Stimulated activated naive CD8-positive, alpha-beta T cell treated with anti-CD3 and anti-CD28 coated beads, Interleukin-15, Interleukin-2, amounts not matched to agents 100 U/mL and 50 U/mL, for 24 hours (primary cell): ENCODE results near the gene CCNB1IP1.
"Not testable (repeated sequence)": the region's sequence is repeated elsewhere in the genome, so short reads cannot be mapped to it uniquely, and the experiment has no call there.

ENCODE experiments used
- ATAC-seq: fragments of 150-1000 bp; cut with Tn5 transposase; one replicate; pipeline ENCODE4 v1.10.0; 2021
- DNase-seq: peaks from one replicate; pipeline ENCODE4 v3.0.0; 2021

Gene CCNB1IP1

DNA sequence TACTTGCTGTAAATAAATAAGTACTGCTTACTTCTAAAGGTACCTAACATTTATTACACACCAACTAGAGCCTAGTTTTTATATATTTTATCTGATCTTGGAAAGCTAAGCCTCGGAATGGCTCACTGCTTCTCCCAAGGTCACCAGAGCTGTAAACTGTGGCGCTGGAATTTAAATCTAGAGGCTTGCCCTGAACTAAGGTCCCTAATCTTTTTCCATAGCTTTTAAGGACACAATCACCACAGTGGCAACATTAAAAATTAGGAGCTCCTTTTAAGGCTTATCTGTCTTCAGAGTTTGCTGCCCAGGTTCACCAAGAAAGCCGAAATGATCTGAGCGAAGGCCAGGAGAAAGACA lies 670 bp downstream of the CCNB1IP1 start:
- ATAC-seq (no peak), DNase-seq (no peak)

DNA sequence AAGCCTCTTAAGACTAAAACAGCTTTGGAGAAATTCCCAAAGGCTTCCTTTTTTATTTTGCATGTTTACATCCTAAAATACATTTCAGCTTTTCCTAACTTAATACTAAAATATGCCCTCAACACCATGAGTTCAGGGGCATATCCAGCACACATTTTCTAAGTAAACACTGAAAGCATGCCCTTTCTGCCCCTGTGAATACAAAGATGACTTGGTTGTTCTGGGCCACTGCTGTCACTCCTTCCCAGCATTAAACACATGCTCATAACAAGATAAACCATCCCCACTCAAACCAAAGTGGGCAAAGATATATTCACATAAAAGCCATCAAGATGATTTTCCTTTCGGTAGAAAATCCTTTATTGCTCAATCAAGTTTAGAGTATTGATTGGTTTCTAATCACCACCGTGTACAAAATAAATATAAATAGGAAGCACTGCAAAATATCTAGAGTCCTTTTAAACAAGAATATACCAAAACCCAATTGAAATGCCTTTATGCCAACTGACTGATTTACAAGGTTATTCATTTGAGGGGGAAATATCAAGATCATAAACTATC lies 1.9 kb downstream of the CCNB1IP1 start:
- no peak for ATAC-seq
- DNase-seq = no peak

- ATAC-seq (no peak), DNase-seq (no peak)
Measured at GRCh38 chr14:20329355-20329754, 3.7 kb downstream of the CCNB1IP1 start.

- no peak for DNase-seq
Measured at GRCh38 chr14:20328705-20329104, 4.4 kb downstream of the CCNB1IP1 start.

GRCh38 chr14:20327005-20327869 lies 5.8 kb downstream of the CCNB1IP1 start:
- ATAC-seq = peak; percentile 43
- DNase-seq = no peak

More at GRCh38 chr14:20328705-20329104, 4.4 kb downstream of the CCNB1IP1 start:
- ATAC-seq = no peak

DNA sequence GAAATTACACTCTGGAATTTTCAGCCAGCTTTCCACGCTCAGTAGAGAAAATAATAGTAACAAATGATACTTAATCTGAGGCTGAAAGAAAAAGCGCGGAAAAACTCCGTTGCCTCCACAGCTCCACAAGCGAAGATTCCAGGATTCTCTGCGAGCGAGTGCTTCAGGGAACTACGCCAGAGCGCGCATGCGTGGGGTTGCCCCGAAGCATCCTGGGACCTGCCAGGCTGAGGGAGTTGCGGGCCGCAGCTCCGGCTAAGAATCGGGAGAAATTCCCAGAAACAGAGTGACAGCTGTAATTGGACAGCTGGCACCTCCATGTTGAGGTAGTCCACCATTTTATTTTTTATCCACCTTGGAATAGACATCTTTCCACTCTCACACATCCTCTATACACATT lies 15.4 kb downstream of the CCNB1IP1 start:
- no peak for DNase-seq
- ATAC-seq = no peak

- no peak for ATAC-seq
- no peak for DNase-seq
Measured at GRCh38 chr14:20314026-20314425, 19.1 kb downstream of the CCNB1IP1 start.

- no peak for DNase-seq
- ATAC-seq = no peak
Measured at GRCh38 chr14:20306079-20306423, 27.0 kb downstream of the CCNB1IP1 start.

- ATAC-seq (peak; percentile 97), DNase-seq (peak; percentile 93)
Measured at GRCh38 chr14:20305265-20306078, 27.6 kb downstream of the CCNB1IP1 start, which contains the start of gene TTC5. Gene TTC5, minus strand, starts transcription at chr14:20305951. Its CDS starts 14 bp downstream, at chr14:20305937.

GRCh38 chr14:20302042-20302755 lies 30.9 kb downstream of the CCNB1IP1 start:
- ATAC-seq (no peak), DNase-seq (no peak)

GRCh38 chr14:20295067-20295466 lies 38.0 kb downstream of the CCNB1IP1 start:
- ATAC-seq (peak; percentile 66), DNase-seq (peak; percentile 17)

DNA sequence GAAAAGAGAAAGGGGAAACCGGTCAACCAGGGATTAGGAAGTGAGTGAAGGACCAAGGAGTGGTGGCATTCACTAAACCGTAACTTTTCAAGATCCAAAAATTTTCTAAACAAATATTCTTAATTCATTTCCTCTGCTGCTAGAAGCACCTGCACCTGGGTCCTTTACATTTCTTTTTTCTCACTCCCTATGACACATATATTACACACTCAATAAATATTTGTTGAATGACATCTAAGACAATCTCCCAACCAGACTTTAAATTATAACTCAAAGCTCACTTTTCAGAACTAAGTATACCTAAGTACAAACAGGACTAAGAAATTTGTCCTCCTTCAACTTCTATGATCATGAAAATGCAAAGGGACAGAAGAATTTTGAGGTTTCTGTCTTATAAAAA lies 38.4 kb downstream of the CCNB1IP1 start:
- ATAC-seq (no peak), DNase-seq (no peak)

DNA sequence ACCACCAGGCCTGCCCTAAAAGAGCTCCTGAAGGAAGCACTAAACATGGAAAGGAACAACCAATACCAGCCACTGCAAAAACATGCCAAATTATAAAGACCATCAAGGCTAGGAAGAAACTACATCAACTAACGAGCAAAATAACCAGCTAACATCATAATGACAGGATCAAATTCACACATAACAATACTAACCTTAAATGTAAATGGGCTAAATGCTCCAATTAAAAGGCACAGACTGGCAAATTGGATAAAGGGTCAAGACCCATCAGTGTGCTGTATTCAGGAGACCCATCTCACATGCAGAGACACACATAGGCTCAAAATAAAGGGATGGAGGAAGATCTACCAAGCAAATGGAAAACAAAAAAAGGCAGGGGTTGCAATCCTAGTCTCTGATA lies 51.1 kb downstream of the CCNB1IP1 start:
- ATAC-seq, DNase-seq: not testable (repeated sequence)

- ATAC-seq, DNase-seq: not testable (repeated sequence)
Measured at GRCh38 chr14:20280265-20280664, 52.8 kb downstream of the CCNB1IP1 start.

DNA sequence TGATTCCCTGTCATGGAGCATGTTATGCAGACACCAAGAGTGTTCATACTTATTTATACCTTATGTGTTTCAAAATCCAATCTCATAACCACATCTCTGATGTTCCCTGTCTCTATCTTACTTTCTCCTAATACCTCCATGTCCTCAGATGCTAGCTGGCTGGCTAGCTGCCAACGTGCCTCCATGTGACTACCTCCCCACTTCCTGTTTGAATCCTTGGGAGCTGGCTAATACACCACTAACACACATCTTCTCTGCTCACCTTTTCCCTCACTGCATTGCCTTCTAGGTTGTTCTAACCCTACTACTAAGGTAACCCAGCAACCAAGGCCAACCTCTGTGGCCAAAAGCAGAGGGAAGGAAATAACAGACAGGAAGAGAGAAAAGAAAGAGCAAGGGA lies 54.7 kb downstream of the CCNB1IP1 start:
- no peak for ATAC-seq
- no peak for DNase-seq

DNA sequence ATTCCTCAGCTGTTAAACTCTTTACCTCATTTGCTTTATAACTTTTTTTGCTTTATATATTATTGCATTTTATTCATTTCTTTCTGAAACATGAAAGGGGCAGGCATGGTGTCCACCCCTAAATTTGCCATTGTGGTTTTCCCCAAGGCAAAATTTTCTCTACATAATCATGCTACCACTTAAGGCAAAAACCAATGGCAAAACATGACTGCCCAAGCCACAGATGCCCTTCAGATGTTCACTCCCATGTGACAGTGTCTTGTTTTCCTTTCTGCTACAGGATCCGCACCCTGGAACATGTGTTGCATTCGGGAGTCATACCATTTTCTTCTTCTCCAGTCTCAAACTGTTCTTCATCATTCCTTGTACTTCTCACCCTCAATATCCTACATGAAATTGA lies 55.7 kb downstream of the CCNB1IP1 start:
- ATAC-seq (no peak), DNase-seq (no peak)

DNA sequence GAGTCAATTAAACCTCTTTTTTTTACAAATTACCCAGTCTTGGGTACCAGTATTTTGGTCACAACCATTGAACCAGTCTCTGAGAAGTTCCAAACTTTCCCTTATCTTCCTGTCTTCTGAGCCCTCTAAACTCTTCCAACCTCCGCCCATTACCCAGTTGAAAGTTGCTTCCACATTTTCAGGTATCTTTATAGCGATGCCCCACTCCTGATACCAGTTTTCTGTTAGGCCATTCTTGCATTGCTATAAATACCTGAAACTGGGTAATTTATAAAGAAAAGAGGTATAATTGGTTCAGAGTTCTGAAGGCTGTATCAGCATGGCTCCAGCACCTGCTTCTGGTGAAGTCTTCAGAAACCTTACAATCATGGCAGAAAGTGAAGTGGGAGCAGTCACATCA lies 59.0 kb downstream of the CCNB1IP1 start:
- DNase-seq (no peak), ATAC-seq (no peak)

DNA sequence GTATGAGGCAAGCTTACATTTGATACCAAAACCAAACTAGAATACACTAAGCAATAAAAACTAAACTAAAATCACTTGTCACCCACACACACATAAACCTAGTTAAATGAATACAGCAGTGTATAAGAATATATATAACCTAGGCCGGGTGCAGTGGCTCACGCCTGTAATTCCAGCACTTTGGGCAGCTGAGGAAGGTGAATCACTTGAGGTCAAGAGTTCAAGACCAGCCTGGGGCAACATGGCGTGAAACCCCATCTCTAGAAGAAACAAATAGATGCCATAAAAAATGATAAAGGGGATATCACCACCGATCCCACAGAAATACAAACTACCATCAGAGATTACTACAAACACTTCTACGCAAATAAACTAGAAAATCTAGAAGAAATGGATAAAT lies 68.7 kb downstream of the CCNB1IP1 start:
- ATAC-seq, DNase-seq: not testable (repeated sequence)

GRCh38 chr14:20262642-20263128 lies 70.4 kb downstream of the CCNB1IP1 start:
- no peak for DNase-seq

More at GRCh38 chr14:20262642-20263128, 70.4 kb downstream of the CCNB1IP1 start:
- ATAC-seq = no peak
